Measurements from ENCODE around the gene NARF.

GRCh38 chr17:82489117-82489516 lies 30.6 kb downstream of the NARF start:
- TF ChIP-seq CTCF (IDR thresholded peaks at IDR 0.05; ENCODE audit: poor library complexity) (no peak), EZH2 (IDR thresholded peaks at IDR 0.05; ENCODE audit: borderline replicate concordance) (no peak)
